Head of caudate nucleus (tissue), 42 donors: ENCODE results near the gene GPR6.

ENCODE experiments used
- DNase-seq, 42 donors: peaks; one replicate each; pipeline versions ENCODE4 v3.0.0 to v3.0.0-alpha.2; 2020 to 2021; ENCODE audit warnings: mixed read lengths in 7 of 42
- intact Hi-C: fragments of 100-400 bp; cut with DNase I; formaldehyde crosslinking; loops from one replicate; pipeline ENCODE4 v1.15.0; 2022

Gene GPR6

GRCh38 chr6:109991201-109992101, 13.3 kb downstream of the GPR6 start:
- intact Hi-C loops, result no loop called here
- DNase-seq, result no peak

DNA sequence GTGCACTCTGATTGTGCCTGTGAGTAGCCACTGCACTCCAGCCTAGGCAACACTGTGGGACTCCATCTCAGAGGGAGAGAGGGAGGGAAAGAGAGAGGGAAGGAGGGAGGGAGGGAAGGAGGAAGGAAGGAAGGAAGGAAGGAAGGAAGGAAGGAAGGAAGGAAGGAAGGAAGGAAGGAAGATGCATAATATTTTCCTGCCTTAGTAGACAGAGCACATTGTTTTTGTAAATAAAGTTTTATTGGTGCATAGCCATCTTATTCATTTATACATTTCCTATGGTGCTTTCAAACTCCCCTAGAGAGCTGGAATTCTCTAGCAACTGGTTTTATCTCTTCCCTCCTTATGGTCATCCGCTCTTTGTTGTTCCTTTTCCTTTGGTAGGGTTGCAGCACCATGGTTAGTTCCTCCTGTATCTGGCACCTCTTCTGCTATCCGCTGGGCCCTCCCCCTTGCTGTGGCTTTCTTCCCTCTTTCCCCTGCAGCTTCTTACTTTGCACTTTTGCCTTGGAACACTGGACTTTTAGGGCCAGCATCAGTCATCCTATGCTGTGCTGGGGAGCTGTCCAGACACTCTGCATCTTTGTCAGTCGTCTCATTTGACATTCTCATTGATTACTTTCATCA, 20.2 kb downstream of the GPR6 start:
- DNase-seq, result no peak
- intact Hi-C loops, result no loop called here

GRCh38 chr6:109999740-110000139, 21.6 kb downstream of the GPR6 start:
- DNase-seq, result peak in 17 of 42 donors; percentile 16 to 77 (median 44)
- intact Hi-C loops, result no loop called here

DNA sequence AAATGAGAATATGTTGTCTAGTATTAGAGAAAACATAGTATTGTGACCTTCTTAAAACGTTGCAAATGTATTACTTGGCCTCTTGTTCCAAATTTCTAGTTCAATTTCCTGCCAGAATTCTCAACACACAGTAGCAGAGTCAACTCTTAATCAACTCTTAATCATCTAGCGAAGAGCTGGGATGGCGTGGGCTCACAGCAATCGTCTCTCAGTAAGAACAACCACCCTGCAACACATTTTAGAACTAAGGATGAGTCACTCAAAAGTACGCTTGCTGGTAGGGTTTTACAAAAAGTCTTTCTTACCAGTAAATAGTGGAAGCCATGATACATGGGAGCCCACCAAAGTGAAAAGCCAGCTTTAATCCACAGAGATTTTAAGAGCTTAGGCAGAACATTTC, 24.6 kb downstream of the GPR6 start:
- peak in 24 of 42 donors; percentile 17 to 79 (median 46) for DNase-seq
- intact Hi-C loops, result no loop called here

- intact Hi-C loops, result no loop called here
- peak in 33 of 42 donors; percentile 8 to 82 (median 49) for DNase-seq
These were observed 35.3 kb downstream of the GPR6 start for GRCh38 chr6:110013386-110013785.

GRCh38 chr6:110015206-110015605, 37.1 kb downstream of the GPR6 start:
- peak in 41 of 42 donors; percentile 30 to 94 (median 69) for DNase-seq
- intact Hi-C loops, result no loop called here

GRCh38 chr6:110017306-110017705, 39.2 kb downstream of the GPR6 start:
- intact Hi-C loops, result no loop called here
- DNase-seq, result no peak

- DNase-seq, result peak in 1 of 42 donors; percentile 29
These were observed 39.8 kb downstream of the GPR6 start for GRCh38 chr6:110017946-110018345.

DNA sequence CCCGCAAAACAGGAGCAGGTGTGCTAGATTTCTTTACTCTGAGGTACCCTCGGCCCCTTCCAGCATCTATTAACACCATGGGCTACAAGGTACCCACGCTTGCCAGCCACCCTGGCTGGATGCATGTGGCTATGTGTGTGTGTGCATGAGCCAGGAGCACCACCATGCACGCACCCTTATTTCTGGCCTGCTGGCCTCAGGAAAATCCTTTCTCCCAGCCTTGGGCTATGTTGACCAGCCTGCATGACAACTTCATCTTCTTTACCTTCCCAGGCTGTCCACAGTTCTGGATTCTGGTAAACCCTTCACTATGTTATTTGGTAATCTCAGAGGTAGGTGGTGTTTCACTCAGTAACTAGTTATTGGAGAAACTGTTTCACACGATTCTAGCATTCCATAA, 40.4 kb downstream of the GPR6 start:
- intact Hi-C loops, result no loop called here
- no peak for DNase-seq

More at GRCh38 chr6:110017946-110018345, 39.8 kb downstream of the GPR6 start:
- intact Hi-C loops, result no loop called here

DNA sequence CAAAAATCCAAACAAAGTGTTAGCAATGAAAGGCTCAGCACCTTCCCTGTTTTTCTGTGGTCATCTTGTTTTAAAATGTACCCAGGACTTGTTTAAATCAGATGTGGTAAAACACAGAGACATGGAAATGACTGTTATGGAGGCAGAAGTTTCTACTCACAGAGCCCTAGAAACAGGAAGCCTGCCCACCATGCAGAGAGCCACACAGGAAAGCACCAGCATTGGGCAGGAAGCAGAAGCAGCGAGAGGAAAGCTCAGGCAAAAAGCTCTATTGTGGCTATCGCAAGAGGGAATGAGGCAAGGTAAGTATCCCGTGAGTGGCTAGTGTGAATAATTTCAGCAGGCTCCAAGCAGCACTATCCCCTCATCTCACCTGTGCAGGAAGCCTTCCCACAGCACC, 42.8 kb downstream of the GPR6 start:
- DNase-seq, result peak in 1 of 42 donors; percentile 34
- intact Hi-C loops, result no loop called here

DNA sequence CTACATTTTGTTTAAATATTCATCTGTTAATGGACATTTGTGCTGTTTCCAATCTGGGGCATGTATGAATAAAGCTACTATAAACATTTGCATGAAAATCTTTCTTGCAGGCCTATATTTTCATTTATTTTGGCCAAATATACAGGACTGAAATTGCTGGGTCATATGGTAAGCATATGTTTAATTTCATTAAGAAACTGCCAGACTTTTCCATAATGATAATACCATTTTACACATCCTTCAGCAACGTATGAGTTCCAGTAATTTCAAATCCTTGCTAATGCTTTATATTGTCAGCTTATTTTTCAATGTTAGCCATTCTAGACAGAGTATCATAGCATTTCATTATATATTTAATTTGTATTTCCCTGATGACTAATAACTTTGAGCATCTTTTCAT, 51.0 kb downstream of the GPR6 start:
- DNase-seq, result no peak
- intact Hi-C loops, result no loop called here
